Heart left ventricle (tissue), 16 donors: ENCODE results near the gene SLC29A3. TPM values are rescaled to one million over a fixed set of nuclear protein-coding genes. Genes with fewer than 3 reads are reported as not detected.

ENCODE experiments used
- ATAC-seq, 4 donors: fragments of 200-7000 bp; cut with Tn5 transposase; one replicate each; pipeline ENCODE4 v1.9.1; 2020 to 2022; ENCODE audit warnings: moderate library complexity in 4 of 4, mild to moderate bottlenecking in 3 of 4, moderate number of reproducible peaks in 1 of 4
- DNase-seq, 5 donors: peaks; one replicate each; pipeline ENCODE4 v3.0.0-alpha.2; 2020
- H3K27ac ChIP-seq, 12 donors: fragments of 200-600 bp; sonication (generic) in 4 of 12; one replicate each; pipeline versions ENCODE4 v1.5.0 to v1.8.0; 2016 to 2022; ENCODE audit warnings: mild to moderate bottlenecking in 2 of 12
- H3K27me3 ChIP-seq, 9 donors: fragments of 200-600 bp; sonication (generic) in 2 of 9; one replicate each; pipeline versions ENCODE4 v1.5.1 to v1.8.0; 2016 to 2022; ENCODE audit warnings: mild to moderate bottlenecking in 3 of 9
- H3K36me3 ChIP-seq, 9 donors: fragments of 200-600 bp; sonication (generic) in 2 of 9; one replicate each; pipeline versions ENCODE4 v1.5.0 to v1.8.0; 2018 to 2022; ENCODE audit warnings: mild to moderate bottlenecking in 2 of 9
- H3K4me1 ChIP-seq, 12 donors: fragments of 200-600 bp; sonication (generic) in 4 of 12; one replicate each; pipeline versions ENCODE4 v1.5.0 to v1.8.0; 2016 to 2022; ENCODE audit warnings: mild to moderate bottlenecking in 3 of 12
- H3K4me3 ChIP-seq, 12 donors: fragments of 200-600 bp; sonication (generic) in 4 of 12; one replicate each; pipeline versions ENCODE4 v1.5.0 to v1.8.0; 2017 to 2022; ENCODE audit warnings: mild to moderate bottlenecking in 9 of 12, moderate library complexity in 4 of 12
- H3K9me3 ChIP-seq, 12 donors: fragments of 200-600 bp; sonication (generic) in 4 of 12; one replicate each; pipeline versions ENCODE4 v1.5.0 to v1.8.0; 2016 to 2022; ENCODE audit warnings: mild to moderate bottlenecking in 1 of 12
- POLR2A ChIP-seq, 2 donors: fragments of 450-650 bp; IDR thresholded peaks; one replicate each; pipeline ENCODE4 v1.6.1; 2017; ENCODE audit warnings: antibody characterized with exemption in 2 of 2, mild to moderate bottlenecking in 2 of 2, moderate library complexity in 2 of 2
- WGBS, 4 donors: extraction: QIAGEN DNeasy Blood & Tissue Kit in 2 of 4; methylation state at CpG; one replicate each; pipeline versions ENCODE4 v1.1.5 to v1.1.7; 2013 to 2018; 5-methylcytosine and 5-hydroxymethylcytosine counted together
- intact Hi-C, 10 donors: fragments of 100-400 bp; cut with DNase I; formaldehyde crosslinking; loops; one replicate each; pipeline versions ENCODE4 v1.11.1 to v1.14.2; 2022
- polyA plus RNA-seq, 2 donors: library from polyadenylated mRNA; stranded (reverse); fragments of 200-250 nt; gene quantifications; one replicate each; pipeline ENCODE4 v1.2.3, GENCODE V29; 2013
- total RNA-seq, 9 donors: library from RNA; depleted of rRNA in 2 of 9; stranded (reverse); fragments of >200 nt in 2 of 9; fragmentation: NEBNext Ultra II Directional in 3 of 9; extraction: Animal tissue kit (Norgen Biotek cat#: 25700) in 3 of 9; gene quantifications; one replicate each; pipeline versions ENCODE4 v1.1.0 to v1.2.4, GENCODE V29; 2016 to 2023
- TF ChIP-seq, protein P1 (sequence below), 12 donors: fragments of 200-600 bp; sonication (generic) in 4 of 12; IDR thresholded peaks; one replicate each; pipeline versions ENCODE4 v1.5.0 to v1.8.0; 2018 to 2022; ENCODE audit warnings: antibody characterized with exemption in 12 of 12, mild to moderate bottlenecking in 5 of 12
- donor health status: ischemic (EF 13 %, LVEDD 7.1; RV severe dilation, severe dysfunction).
- donor health status: healthy with polysubstance abuse.
- donor health status: DM: no; HTN: yes; CAD: no.
- donor health status: DM: no; HTN: no; CAD: no.
- donor health status: ischemic (EF 25% LVEDD 6.9; RV normal size, moderate dysfunction).
- donor health status: ischemic (EF 25% LVEDD 5.7; RV mildly dilated, moderate dysfunction).
- donor health status: healthy.
- donor health status: DM: yes; HTN: yes; CAD: no.
- donor health status: ischemic (EF 35%, LVEDD 5.7; RV mildly dilated, moderate dysfunction).
- donor health status: nonischemic (EF 11% LVEDD 7.7; RV severe dilation, severe dysfunction).
- donor health status: DM: yes; HTN: yes; CAD: no.
- donor health status: PGD.
- donor health status: ischemic (EF 29% LVEDD 5.4; RV normal size, mild dysfunction).
- donor health status: nonischemic (EF 23%, LVEDD 6.1; RV moderate dilation, normal function).

SLC29A3 gene
- total and polyA plus RNA-seq, 11 donors = 0.76 to 6.2 (median 1.6) TPM

- no peak overlapping the region for H3K4me3 ChIP-seq
- peaks cover 0 to 31% (median under 1%) of the 10 kb centered on the region in 9 donors for H3K27me3 ChIP-seq
- no peak for ATAC-seq
- no peaks in the 10 kb centered on the region for H3K36me3 ChIP-seq
- TF ChIP-seq POLR2A (IDR thresholded peaks at IDR 0.05) = no peak
- TF ChIP-seq, protein P1, sequence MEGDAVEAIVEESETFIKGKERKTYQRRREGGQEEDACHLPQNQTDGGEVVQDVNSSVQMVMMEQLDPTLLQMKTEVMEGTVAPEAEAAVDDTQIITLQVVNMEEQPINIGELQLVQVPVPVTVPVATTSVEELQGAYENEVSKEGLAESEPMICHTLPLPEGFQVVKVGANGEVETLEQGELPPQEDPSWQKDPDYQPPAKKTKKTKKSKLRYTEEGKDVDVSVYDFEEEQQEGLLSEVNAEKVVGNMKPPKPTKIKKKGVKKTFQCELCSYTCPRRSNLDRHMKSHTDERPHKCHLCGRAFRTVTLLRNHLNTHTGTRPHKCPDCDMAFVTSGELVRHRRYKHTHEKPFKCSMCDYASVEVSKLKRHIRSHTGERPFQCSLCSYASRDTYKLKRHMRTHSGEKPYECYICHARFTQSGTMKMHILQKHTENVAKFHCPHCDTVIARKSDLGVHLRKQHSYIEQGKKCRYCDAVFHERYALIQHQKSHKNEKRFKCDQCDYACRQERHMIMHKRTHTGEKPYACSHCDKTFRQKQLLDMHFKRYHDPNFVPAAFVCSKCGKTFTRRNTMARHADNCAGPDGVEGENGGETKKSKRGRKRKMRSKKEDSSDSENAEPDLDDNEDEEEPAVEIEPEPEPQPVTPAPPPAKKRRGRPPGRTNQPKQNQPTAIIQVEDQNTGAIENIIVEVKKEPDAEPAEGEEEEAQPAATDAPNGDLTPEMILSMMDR (IDR thresholded peaks at IDR 0.05) = no peak
- H3K9me3 ChIP-seq = no peaks in the 10 kb centered on the region
- no peak for DNase-seq
- intact Hi-C loops = loop anchor here in 6 of 10 donors (5.0 to 10.0 kb wide), 7 partner anchors 93 to 423 kb away; no protein-coding TSS in a partner anchor
- 18 to 35% (median 29%) methylated on average over 1 of the region's 1 CpG for WGBS, 4 donors
- H3K27ac ChIP-seq = no peak overlapping the region
- peaks cover 0 to 11% (median 2%) of the 10 kb centered on the region in 12 donors for H3K4me1 ChIP-seq
Observed at GRCh38 chr10:71392292-71392691, 73.2 kb downstream of the SLC29A3 start.

GRCh38 chr10:71392791-71393781, 74.0 kb downstream of the SLC29A3 start:
- DNase-seq (no peak), ATAC-seq (no peak)
- Histone ChIP-seq H3K27ac (no peak overlapping the region), H3K36me3 (no peaks in the 10 kb centered on the region), H3K9me3 (no peaks in the 10 kb centered on the region), H3K4me3 (no peak overlapping the region), H3K4me1 (peaks cover 0 to 19% (median 9%) of the 10 kb centered on the region in 12 donors), H3K27me3 (peaks cover 0 to 39% (median 8%) of the 10 kb centered on the region in 9 donors)
- TF ChIP-seq, protein P1 (IDR thresholded peaks at IDR 0.05) = no peak
- no peak for TF ChIP-seq POLR2A (IDR thresholded peaks at IDR 0.05)
- 85 to 89% (median 86%) methylated on average over 16 of the region's 16 CpGs for WGBS, 4 donors
- intact Hi-C loops = loop anchor here in 6 of 10 donors (5.0 to 10.0 kb wide), 7 partner anchors 92 to 422 kb away; no protein-coding TSS in a partner anchor

DNA sequence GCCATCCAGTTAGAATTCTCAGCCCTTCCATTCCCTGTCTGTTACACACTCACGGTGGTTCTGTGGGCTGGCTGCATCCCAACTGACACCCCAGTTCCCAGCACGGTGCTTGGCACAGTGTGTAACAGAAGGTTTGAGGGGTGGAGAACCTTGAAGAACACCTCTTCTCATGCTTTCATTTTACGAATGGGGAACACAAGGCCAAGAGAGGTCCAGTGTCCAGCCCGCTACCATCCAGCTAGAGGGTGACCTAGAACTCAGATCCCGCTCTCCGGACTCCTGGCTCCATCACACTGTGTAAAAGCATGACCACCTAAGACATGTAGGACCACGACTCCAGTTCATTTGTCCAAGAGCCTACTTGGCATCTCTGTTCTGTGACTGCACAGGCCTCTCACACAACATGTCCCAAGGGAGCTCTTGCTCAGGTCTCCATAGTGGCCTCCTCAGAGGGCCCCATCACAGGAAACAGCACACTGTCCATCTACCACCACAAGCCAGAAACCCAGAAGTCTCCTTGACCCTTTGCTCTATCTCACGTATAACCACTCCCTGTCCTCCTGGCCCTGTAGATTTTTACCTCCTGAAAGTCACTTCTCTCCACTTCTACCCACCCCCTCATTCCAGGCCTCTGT, 74.9 kb downstream of the SLC29A3 start:
- Histone ChIP-seq H3K36me3 (no peaks in the 10 kb centered on the region), H3K27me3 (peaks cover 0 to 45% (median 13%) of the 10 kb centered on the region in 9 donors), H3K9me3 (no peaks in the 10 kb centered on the region), H3K4me3 (no peak overlapping the region), H3K4me1 (peaks cover 0 to 27% (median 11%) of the 10 kb centered on the region in 12 donors), H3K27ac (no peak overlapping the region)
- WGBS, 4 donors = 91 to 95% (median 92%) methylated on average over 8 of the region's 8 CpGs
- ATAC-seq (no peak), DNase-seq (no peak)
- TF ChIP-seq, protein P1 (IDR thresholded peaks at IDR 0.05) = no peak
- TF ChIP-seq POLR2A (IDR thresholded peaks at IDR 0.05) = no peak
- intact Hi-C loops = loop anchor here in 6 of 10 donors (2.0 to 10.0 kb wide), 9 partner anchors 91 to 421 kb away; no protein-coding TSS in a partner anchor
